ENCODE results near the gene GPR84. TPM values are rescaled to one million over a fixed set of nuclear protein-coding genes. Genes with fewer than 3 reads are reported as not detected.
A peak's percentile ranks its signal among the peaks of the same experiment; 100 is the strongest.

GPR84 gene
- total RNA-seq, 1 donor from 2014 or later: not detected

DNA sequence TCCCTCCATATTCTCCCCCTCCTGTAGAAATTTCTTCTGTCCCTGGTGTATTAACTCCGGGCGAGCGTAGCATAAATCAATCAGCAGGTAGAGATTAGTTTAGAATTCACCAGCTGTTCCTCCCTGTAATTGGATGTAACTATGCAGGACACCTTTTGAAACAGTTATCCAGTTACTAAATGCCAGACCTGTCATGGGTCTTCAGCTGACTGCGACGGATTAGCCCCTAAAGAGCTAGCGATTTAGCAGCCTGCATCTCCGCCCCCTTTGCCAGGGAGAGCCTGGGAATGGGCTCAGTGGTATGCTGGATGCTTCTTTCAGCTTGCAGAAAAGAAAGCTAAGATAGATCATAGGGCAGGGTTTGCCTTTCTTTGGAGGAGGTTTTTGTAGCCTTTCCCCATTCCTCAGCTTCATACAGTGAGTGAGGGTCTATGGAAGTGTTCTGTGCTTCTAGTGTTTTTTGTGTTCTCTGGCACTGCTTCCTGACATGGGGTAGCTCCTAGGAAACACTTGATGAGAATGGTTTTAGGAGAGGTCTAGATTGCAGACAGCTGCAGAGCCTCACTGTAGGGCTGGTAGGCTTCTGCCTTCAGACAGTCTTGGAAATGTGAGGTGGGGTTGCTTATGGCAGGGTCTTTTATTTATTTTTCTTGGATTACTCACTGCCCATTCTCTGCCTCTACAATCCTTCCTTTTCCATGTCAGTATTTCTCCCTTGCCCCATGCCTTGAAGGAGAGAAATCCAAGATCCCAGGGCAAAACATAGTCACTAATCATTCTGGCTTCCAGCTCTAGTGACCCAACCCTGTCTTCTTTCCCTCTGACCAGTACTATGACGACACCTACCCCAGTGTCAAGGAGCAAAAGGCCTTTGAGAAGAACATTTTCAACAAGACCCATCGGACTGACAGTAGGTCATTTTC, 22.6 kb downstream of the GPR84 start:
- H3K9me3 ChIP-seq (ENCODE audit: insufficient read depth, low read depth, low read length): no peaks in the 10 kb centered on the region

GRCh38 chr12:54340846-54341245, 23.4 kb downstream of the GPR84 start:
- peaks cover 10% of the 10 kb centered on the region for H3K4me1 ChIP-seq (ENCODE audit: insufficient read depth, low read length)
- no peak for FAIRE-seq
- no peak overlapping the region for H3K27ac ChIP-seq (ENCODE audit: low read depth, low read length)

More for the DNA sequence above, 22.6 kb downstream of the GPR84 start:
- Histone ChIP-seq H3K79me2 (ENCODE audit: insufficient read depth, low read length) (peaks cover 33% of the 10 kb centered on the region), H2AFZ (ENCODE audit: low read depth, low read length) (no peak overlapping the region), H3K36me3 (ENCODE audit: insufficient read depth, low read length) (peaks cover 29% of the 10 kb centered on the region), H4K20me1 (ENCODE audit: insufficient read depth, low read length) (peaks cover 58% of the 10 kb centered on the region), H3K9ac (ENCODE audit: low read length) (no peak overlapping the region), H3K27ac (ENCODE audit: low read depth, low read length) (no peak overlapping the region), H3K4me2 (ENCODE audit: low read length) (no peak overlapping the region), H3K4me1 (ENCODE audit: insufficient read depth, low read length) (peaks cover 10% of the 10 kb centered on the region), H3K27me3 (ENCODE audit: insufficient read depth, low read length) (no peaks in the 10 kb centered on the region), H3K4me3 (ENCODE audit: insufficient read depth, low read depth, low read length) (no peak overlapping the region)
- H3K9me3 Mint-ChIP-seq (ENCODE audit: unreplicated experiment): peaks cover 2% of the 10 kb centered on the region
- H3K4me3 Mint-ChIP-seq (ENCODE audit: unreplicated experiment): no peak overlapping the region
- peaks cover 29% of the 10 kb centered on the region for H3K36me3 Mint-ChIP-seq (ENCODE audit: low read depth, unreplicated experiment)
- H3K4me1 Mint-ChIP-seq (ENCODE audit: low read depth, unreplicated experiment): peaks cover 38% of the 10 kb centered on the region
- H3K27ac Mint-ChIP-seq (ENCODE audit: unreplicated experiment): peak overlapping the region; percentile 24
- H3K27me3 Mint-ChIP-seq (ENCODE audit: low read depth, unreplicated experiment): no peaks in the 10 kb centered on the region
- TF ChIP-seq EZH2 (IDR thresholded peaks at IDR 0.05; ENCODE audit: insufficient read depth, low read length) (no peak), CTCF (IDR thresholded peaks at IDR 0.05; ENCODE audit: insufficient read depth, low read depth, low read length) (no peak)
- DNase-seq (ENCODE audit: low read depth) (no peak), FAIRE-seq (no peak)

More at GRCh38 chr12:54340846-54341245, 23.4 kb downstream of the GPR84 start:
- H3K27me3 ChIP-seq (ENCODE audit: insufficient read depth, low read length): no peaks in the 10 kb centered on the region
- Mint-ChIP-seq H3K27me3 (ENCODE audit: low read depth, unreplicated experiment) (no peaks in the 10 kb centered on the region), H3K4me1 (ENCODE audit: low read depth, unreplicated experiment) (peaks cover 38% of the 10 kb centered on the region), H3K9me3 (ENCODE audit: unreplicated experiment) (peaks cover 2% of the 10 kb centered on the region), H3K36me3 (ENCODE audit: low read depth, unreplicated experiment) (peaks cover 29% of the 10 kb centered on the region), H3K27ac (ENCODE audit: unreplicated experiment) (no peak overlapping the region), H3K4me3 (ENCODE audit: unreplicated experiment) (no peak overlapping the region)
- DNase-seq (ENCODE audit: low read depth): no peak
- H3K9me3 ChIP-seq (ENCODE audit: insufficient read depth, low read depth, low read length): no peaks in the 10 kb centered on the region
- H4K20me1 ChIP-seq (ENCODE audit: insufficient read depth, low read length): peaks cover 63% of the 10 kb centered on the region
- H3K79me2 ChIP-seq (ENCODE audit: insufficient read depth, low read length): peaks cover 34% of the 10 kb centered on the region
- no peak overlapping the region for H3K4me3 ChIP-seq (ENCODE audit: insufficient read depth, low read depth, low read length)
- no peak overlapping the region for H3K4me2 ChIP-seq (ENCODE audit: low read length)
- no peak for TF ChIP-seq CTCF (IDR thresholded peaks at IDR 0.05; ENCODE audit: insufficient read depth, low read depth, low read length)
- no peak for TF ChIP-seq EZH2 (IDR thresholded peaks at IDR 0.05; ENCODE audit: insufficient read depth, low read length)
- H3K9ac ChIP-seq (ENCODE audit: low read length): no peak overlapping the region
- peaks cover 29% of the 10 kb centered on the region for H3K36me3 ChIP-seq (ENCODE audit: insufficient read depth, low read length)
- H2AFZ ChIP-seq (ENCODE audit: low read depth, low read length): no peak overlapping the region
